Hepatocyte (in vitro differentiated cells): ENCODE measurements around the gene ANKRD28. TPM values are rescaled to one million over a fixed set of nuclear protein-coding genes. Genes with fewer than 3 reads are reported as not detected.

Experiments used
- DNase-seq: peaks from one replicate; pipeline ENCODE4 v3.0.0-alpha.2; 2016; ENCODE audit warnings: low spot score
- H2AFZ ChIP-seq: fragments of 200-600 bp; sonication (generic); 2 replicates; pipeline ENCODE4 v1.6.0; 2016; ENCODE audit warnings: antibody characterized with exemption, mild to moderate bottlenecking
- H3K27ac ChIP-seq: fragments of 200-600 bp; sonication (generic); 2 replicates; pipeline ENCODE4 v1.5.1; 2016; ENCODE audit warnings: mild to moderate bottlenecking
- H3K27me3 ChIP-seq: fragments of 200-600 bp; sonication (generic); 2 replicates; pipeline ENCODE4 v1.6.1; 2016
- H3K36me3 ChIP-seq: fragments of 200-600 bp; sonication (generic); replicated peaks from 2 replicates; pipeline ENCODE4 v1.5.1; 2016; ENCODE audit warnings: low read depth; ENCODE audit not compliant: insufficient read depth
- H3K4me1 ChIP-seq: fragments of 200-600 bp; sonication (generic); 2 replicates; pipeline ENCODE4 v1.5.1; 2016; ENCODE audit warnings: mild to moderate bottlenecking, moderate library complexity; ENCODE audit not compliant: insufficient read depth
- H3K4me2 ChIP-seq: fragments of 200-600 bp; sonication (generic); 2 replicates; pipeline ENCODE4 v1.6.0; 2016
- H3K4me3 ChIP-seq: fragments of 200-600 bp; sonication (generic); 2 replicates; pipeline ENCODE4 v1.5.1; 2016; ENCODE audit warnings: mild to moderate bottlenecking
- H3K79me2 ChIP-seq: fragments of 200-600 bp; sonication (generic); 2 replicates; pipeline ENCODE4 v1.6.0; 2017; ENCODE audit warnings: mild to moderate bottlenecking
- H3K9me2 ChIP-seq: fragments of 200-600 bp; sonication (generic); replicated peaks from 2 replicates; pipeline ENCODE4 v1.6.0; 2017; ENCODE audit warnings: mild to moderate bottlenecking; ENCODE audit not compliant: insufficient read depth
- H3K9me3 ChIP-seq: fragments of 200-600 bp; sonication (generic); 2 replicates; pipeline ENCODE4 v1.5.1; 2016; ENCODE audit warnings: low read depth, mild to moderate bottlenecking
- H4K20me1 ChIP-seq: fragments of 200-600 bp; sonication (generic); 2 replicates; pipeline ENCODE4 v1.6.0; 2016; ENCODE audit warnings: mild to moderate bottlenecking; ENCODE audit not compliant: insufficient read depth, poor library complexity, severe bottlenecking
- EZH2 ChIP-seq: fragments of 200-600 bp; sonication (generic); IDR thresholded peaks from 2 replicates; pipeline ENCODE4 v1.6.1; 2016; ENCODE audit warnings: antibody characterized with exemption, mild to moderate bottlenecking, borderline replicate concordance
- EZH2phosphoT487 ChIP-seq: fragments of 200-600 bp; sonication (generic); IDR thresholded peaks from one replicate; pipeline ENCODE4 v1.6.1; 2018; ENCODE audit warnings: antibody characterized with exemption, mild to moderate bottlenecking, low read depth, moderate library complexity; ENCODE audit not compliant: unreplicated experiment, severe bottlenecking
- WGBS: methylation state at CpG from one replicate; pipeline ENCODE4 v1.1.6; 2016; ENCODE audit warnings: low lambda C conversion rate; ENCODE audit errors: missing lambda C conversion rate; 5-methylcytosine and 5-hydroxymethylcytosine counted together
- polyA plus RNA-seq: library from polyadenylated mRNA; unstranded; fragments of >200 nt; fragmentation: Nextera tagmentation; extraction: Ambion mirVana; gene quantifications from 2 replicates; pipeline ENCODE4 v1.2.1, GENCODE V29; 2016
- total RNA-seq: library from RNA; depleted of rRNA; stranded (reverse); fragments of >200 nt; gene quantifications from 2 replicates; pipeline ENCODE4 v1.2.3, GENCODE V29; 2014
- TF ChIP-seq, protein P1 (sequence below): fragments of 200-600 bp; sonication (generic); IDR thresholded peaks from 2 replicates; pipeline ENCODE4 v1.5.1; 2016; ENCODE audit warnings: antibody characterized with exemption, mild to moderate bottlenecking; ENCODE audit not compliant: poor library complexity

Gene ANKRD28
- total and polyA plus RNA-seq, 2 experiments from 2014 or later = 12.3 to 40.6 TPM

DNA sequence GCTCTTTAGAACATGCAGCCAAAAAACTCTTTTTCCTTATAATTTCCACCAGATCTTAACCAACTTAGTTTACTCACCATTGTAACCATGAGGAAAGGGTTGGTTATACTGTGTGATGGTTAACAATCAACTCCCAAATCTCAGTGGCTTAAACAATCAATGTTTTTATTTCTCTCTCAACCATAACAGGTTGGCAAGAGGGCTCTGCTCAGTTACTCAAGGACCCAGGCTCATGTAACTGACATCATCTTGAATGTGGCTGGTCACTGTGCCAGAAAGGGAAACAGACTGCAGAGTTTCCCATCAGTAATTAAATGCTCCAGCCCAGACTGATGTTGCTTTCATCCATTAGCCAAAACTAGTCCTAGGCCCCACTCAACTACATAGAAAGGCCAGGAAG, 69.0 kb downstream of the ANKRD28 start:
- no peaks in the 10 kb centered on the region for H3K79me2 ChIP-seq
- no peaks in the 10 kb centered on the region for H3K27me3 ChIP-seq
- H2AFZ ChIP-seq = no peak overlapping the region
- H3K4me1 ChIP-seq = no peaks in the 10 kb centered on the region
- H3K36me3 ChIP-seq = no peaks in the 10 kb centered on the region
- H4K20me1 ChIP-seq = no peaks in the 10 kb centered on the region
- no peak for DNase-seq
- no peak overlapping the region for H3K4me3 ChIP-seq
- TF ChIP-seq EZH2phosphoT487 = no peak
- TF ChIP-seq, protein P1, sequence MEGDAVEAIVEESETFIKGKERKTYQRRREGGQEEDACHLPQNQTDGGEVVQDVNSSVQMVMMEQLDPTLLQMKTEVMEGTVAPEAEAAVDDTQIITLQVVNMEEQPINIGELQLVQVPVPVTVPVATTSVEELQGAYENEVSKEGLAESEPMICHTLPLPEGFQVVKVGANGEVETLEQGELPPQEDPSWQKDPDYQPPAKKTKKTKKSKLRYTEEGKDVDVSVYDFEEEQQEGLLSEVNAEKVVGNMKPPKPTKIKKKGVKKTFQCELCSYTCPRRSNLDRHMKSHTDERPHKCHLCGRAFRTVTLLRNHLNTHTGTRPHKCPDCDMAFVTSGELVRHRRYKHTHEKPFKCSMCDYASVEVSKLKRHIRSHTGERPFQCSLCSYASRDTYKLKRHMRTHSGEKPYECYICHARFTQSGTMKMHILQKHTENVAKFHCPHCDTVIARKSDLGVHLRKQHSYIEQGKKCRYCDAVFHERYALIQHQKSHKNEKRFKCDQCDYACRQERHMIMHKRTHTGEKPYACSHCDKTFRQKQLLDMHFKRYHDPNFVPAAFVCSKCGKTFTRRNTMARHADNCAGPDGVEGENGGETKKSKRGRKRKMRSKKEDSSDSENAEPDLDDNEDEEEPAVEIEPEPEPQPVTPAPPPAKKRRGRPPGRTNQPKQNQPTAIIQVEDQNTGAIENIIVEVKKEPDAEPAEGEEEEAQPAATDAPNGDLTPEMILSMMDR = no peak
- H3K4me2 ChIP-seq = no peak overlapping the region
- no peaks in the 10 kb centered on the region for H3K9me3 ChIP-seq
- no peak overlapping the region for H3K27ac ChIP-seq
- H3K9me2 ChIP-seq = no peaks in the 10 kb centered on the region

DNA sequence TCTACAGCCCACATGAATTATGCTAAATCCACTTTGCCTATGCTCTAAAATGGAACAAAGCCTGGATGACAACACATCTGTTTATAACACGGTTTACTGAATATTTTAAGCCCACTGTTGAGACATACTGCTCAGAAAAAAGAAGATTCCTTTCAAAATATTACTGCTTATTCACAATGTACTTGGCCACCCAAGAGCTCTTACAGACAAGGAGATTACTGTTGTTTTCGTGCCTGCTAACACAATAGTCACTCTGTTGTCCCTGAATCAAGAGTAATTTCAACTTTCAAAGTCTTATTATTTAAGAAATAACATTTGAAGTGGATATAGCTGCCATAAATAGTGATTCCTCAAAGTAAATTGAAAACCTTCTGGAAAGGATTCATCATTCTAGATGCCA, 70.9 kb downstream of the ANKRD28 start:
- Histone ChIP-seq H4K20me1 (no peaks in the 10 kb centered on the region), H3K27ac (no peak overlapping the region), H3K79me2 (no peaks in the 10 kb centered on the region), H3K4me1 (no peaks in the 10 kb centered on the region), H3K36me3 (no peaks in the 10 kb centered on the region), H3K9me2 (no peaks in the 10 kb centered on the region), H2AFZ (no peak overlapping the region), H3K9me3 (no peaks in the 10 kb centered on the region), H3K27me3 (no peaks in the 10 kb centered on the region), H3K4me3 (no peak overlapping the region), H3K4me2 (no peak overlapping the region)
- TF ChIP-seq, protein P1 = no peak
- no peak for DNase-seq
- 97% methylated on average over 2 of the region's 2 CpGs for WGBS

DNA sequence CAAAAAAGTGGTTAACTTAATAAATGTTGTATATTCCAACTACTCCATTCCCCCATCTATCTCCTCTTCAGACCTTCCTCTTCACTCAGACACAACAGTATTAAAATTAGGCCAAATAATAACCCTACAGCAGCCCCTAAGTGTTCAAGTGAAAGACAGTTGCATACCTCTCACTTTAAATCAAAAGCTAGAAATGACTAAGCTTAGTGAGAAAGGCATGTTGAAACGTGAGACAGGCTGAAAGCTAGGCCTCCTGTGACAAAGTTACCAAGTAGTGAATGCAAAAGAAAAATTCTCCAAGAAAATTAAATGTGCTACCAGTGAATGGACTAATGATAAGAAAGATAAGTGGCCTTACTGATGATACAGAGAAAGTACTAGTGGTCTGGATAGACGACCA, 71.7 kb downstream of the ANKRD28 start:
- WGBS = 47% methylated on average over 2 of the region's 2 CpGs
- Histone ChIP-seq H4K20me1 (no peaks in the 10 kb centered on the region), H3K27me3 (no peaks in the 10 kb centered on the region), H3K9me3 (no peaks in the 10 kb centered on the region), H3K36me3 (no peaks in the 10 kb centered on the region), H3K9me2 (no peaks in the 10 kb centered on the region), H2AFZ (no peak overlapping the region), H3K4me1 (no peaks in the 10 kb centered on the region), H3K79me2 (no peaks in the 10 kb centered on the region), H3K4me3 (no peak overlapping the region), H3K4me2 (no peak overlapping the region), H3K27ac (no peak overlapping the region)
- DNase-seq = no peak
- TF ChIP-seq EZH2phosphoT487 (no peak), EZH2 (no peak)
- TF ChIP-seq, protein P1 = no peak

DNA sequence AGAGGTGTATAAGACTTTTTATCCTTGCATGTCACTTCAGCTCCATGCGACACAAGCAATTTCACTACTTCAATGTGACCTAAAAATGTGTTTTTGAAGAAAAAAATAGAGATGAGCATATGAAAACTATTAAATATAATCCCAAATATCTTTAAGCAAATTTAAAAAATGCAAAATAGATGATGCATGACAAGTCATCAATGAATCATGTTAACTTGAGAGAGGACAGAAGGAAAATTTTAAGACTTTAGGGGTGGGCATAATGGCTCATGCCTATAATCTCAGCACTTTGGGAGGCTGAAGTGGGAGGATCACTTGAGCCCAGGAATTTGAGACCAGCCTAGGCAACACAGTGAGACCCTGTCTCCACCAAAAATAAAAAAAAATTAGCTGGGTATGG, 73.3 kb downstream of the ANKRD28 start:
- Histone ChIP-seq H2AFZ (no peak overlapping the region), H3K27me3 (no peaks in the 10 kb centered on the region), H3K9me2 (no peaks in the 10 kb centered on the region), H4K20me1 (no peaks in the 10 kb centered on the region), H3K36me3 (no peaks in the 10 kb centered on the region), H3K9me3 (no peaks in the 10 kb centered on the region), H3K4me3 (no peak overlapping the region), H3K27ac (no peak overlapping the region), H3K4me2 (no peak overlapping the region), H3K79me2 (no peaks in the 10 kb centered on the region), H3K4me1 (no peaks in the 10 kb centered on the region)
- DNase-seq = no peak
- WGBS = 100% methylated on average over 1 of the region's 1 CpG
- TF ChIP-seq, protein P1 = no peak
- TF ChIP-seq EZH2phosphoT487 (no peak), EZH2 (no peak)
